HG02763 (cell line): ENCODE measurements around the gene PCP4.

Experiments used
- ATAC-seq: cut with Tn5 transposase; IDR thresholded peaks from one replicate; pipeline ENCODE4 v1.9.1; 2021; ENCODE audit warnings: mild to moderate bottlenecking, moderate library complexity; ENCODE audit not compliant: unreplicated experiment

Gene PCP4

DNA sequence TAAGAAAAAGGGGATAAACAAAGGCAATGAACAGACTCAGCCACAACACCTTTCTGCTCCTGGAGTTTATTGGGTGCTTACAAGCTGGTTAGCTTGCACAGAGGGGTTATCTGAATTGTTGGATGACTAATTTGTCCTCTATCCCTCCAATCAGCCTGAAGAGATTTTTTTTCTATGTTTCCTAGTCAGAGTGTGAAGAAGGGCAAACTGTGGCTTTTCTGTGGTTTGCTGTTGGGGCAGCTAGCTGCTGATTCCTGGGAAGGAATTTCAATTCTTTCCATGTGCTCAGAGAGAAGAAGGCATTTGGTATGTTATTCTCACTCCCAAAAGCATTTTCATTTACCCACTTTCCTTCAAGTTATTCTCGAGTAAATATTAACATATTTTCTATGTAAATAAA, 48.6 kb downstream of the PCP4 start:
- no peak for ATAC-seq

DNA sequence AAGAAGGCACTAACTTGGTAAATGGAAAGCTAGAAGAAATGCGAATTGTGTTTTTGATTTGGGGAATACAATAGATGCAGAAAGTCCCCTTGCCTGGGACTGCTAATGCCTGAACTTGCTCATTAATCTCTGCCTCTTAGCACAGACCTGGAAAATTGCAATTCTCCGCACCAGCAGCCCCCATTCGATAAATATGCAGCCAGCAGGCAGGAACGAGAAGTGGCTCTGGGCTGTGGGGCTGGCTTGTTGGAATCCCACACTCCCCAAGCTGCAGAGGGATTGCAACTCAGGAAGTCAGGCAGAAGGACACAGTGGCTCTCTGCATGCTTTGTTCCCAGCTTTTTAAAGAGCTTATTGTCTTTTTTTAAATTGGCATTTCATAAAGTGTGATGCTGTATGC, 51.3 kb downstream of the PCP4 start:
- ATAC-seq = no peak

DNA sequence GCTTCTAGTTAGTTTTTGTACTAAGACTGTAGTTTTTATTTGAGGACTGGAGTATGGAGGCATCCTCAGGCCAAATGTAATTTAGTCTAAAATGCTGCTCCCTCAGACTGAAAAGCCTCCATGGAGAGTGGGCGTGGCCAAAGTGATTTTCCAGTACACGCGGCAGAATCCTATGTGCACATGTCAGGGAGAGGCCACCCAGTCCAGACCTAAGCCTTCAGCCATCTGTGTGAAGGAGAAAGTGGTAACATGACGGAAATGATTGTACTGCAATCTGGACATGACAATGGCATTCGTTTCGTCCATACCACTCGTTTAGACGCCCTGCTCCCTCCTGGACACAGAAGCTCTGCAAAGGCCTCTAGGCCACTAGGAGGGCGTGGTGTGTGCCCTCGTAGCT, 56.2 kb downstream of the PCP4 start:
- ATAC-seq = no peak

DNA sequence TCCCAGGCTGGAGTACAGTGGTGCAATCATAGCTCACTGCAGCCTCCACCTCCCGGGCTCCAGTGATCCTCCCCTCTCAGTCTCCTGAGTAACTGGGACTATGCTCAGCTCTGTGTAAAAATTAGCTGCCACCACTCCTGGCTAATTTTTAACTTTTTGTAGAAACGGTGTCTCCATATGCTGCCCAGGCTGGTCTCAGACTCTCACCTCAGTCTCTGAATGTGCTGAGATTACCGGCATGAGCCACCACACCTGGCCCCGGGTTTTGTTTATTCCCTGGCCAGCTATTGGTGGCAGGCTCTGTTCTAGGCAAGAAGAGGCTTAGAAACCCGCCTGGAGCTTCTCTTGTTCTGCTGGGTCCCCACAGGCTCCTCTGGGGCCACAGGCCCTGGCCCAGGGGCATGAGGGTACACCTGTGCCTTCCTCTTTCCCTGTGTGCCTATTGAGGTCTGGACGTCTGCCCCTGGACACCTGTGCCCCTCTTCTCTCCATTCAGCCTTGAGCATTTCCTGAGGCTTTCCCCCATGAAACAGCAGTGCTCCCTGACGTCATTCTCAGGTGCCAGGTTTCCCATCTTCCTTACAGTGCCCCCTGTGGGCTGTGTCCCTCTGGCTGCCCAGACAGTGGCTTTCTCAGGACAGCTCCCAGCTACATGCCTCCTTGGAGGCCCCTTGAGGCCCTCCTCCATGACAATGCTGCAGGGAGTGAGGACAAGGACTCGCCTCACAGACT, 57.5 kb downstream of the PCP4 start:
- ATAC-seq = no peak

DNA sequence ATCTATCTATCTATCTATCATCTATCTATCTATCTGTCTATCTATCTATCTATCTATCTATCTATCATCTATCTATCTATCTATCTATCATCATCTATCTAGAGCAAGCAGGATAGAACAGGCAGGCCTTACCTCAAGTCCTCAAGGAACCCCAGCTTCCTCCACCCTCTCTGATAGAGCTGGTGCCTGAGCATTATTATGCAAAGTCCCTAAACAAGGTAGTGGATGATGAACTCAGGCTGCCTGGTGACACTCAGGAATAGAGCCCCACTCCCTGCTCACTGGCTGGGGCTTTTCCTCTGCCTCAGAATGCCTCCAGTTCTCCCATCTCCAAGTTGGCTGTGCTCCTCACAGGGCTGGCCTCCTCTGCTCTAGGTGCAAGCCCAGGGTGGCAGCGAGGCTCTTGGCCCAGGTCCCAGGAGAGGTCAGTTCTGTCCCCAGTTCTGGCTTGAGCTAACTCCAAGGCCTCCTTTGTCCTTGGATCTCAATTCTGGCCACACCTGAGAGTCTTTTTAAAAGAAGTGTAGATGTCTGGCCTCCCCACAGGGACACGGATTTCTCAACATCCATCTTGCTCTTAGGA, 60.2 kb downstream of the PCP4 start:
- ATAC-seq = no peak

DNA sequence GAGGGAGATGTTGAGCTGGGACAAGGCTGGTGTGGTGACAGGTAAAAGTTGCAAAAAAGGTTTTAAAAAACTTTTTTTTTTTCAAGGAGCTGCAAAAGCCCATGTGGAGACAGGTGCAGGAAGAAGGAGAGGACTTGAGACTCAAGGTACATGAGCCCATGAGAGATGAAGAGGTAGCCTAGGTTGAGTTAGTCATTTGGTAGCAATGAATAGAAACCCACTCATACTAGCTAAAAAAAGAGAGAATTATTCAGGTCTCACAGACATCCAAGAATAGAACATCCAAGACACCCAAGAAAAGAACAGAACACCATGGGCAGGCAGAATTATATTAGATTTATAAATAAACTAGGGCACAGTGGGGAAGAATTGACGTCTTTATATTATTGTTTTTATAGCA, 65.1 kb downstream of the PCP4 start:
- ATAC-seq = no peak

DNA sequence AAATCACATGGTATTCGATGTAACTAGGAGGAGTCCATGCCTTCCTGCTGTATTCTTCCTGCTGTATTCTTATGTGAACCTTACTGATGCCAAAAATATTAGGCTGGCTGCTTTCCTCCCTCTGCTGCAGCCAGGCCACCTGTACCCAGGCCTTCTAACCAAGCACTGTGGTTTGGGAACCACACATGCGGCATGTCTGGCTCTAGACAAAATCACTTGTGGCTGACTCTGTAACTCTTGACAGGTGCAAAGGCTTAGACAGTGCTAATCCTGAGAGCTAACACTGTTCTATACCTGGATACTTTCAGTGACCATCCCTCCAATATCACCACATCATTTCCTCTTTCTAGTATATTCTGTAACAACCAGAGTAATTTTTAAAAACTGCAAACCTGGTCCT, 67.7 kb downstream of the PCP4 start:
- no peak for ATAC-seq

DNA sequence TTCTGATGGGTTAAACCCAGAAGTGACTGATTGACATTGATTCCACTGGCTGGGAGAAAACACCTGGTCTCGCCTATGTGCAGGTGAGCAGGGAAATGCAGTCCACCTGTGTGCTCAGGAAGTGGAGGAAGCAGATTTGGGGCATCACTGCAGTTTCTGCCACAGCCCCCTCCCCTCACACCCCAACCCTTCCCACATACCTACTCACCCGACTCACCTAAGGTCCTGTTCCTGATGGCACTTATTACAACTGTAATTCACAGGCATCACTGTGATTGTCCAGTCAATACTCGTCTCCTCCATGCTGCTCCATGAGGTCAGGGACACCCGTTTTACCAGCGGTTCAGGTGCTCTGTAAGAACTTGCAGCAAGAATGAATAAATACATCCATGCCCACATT, 68.5 kb downstream of the PCP4 start:
- no peak for ATAC-seq

DNA sequence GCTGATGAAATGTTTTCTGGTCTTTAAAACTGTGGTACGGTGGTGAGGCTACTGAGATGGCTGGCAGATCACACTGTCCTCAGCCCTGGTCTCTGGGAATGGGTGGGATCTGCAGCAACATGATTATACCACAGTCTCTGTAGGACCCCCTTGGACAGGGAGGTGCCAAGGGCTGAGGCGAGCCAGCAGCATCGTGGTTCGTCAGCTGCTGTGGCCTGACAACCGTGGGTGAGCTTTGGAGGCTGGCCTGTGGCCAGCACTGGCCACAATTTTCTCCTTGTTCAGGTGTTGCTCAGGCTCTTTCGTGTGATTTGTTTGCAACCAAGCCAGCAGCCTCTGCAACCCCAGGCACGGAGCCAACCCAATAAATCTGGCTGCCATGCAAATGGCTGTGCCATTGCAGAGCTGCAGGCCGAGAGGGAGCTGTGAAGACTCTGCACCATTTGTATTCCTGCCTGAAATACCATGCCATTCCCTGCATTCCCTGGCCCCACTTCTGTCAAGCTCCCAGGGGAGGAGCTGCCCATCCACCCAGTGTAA, 70.9 kb downstream of the PCP4 start:
- ATAC-seq = no peak

DNA sequence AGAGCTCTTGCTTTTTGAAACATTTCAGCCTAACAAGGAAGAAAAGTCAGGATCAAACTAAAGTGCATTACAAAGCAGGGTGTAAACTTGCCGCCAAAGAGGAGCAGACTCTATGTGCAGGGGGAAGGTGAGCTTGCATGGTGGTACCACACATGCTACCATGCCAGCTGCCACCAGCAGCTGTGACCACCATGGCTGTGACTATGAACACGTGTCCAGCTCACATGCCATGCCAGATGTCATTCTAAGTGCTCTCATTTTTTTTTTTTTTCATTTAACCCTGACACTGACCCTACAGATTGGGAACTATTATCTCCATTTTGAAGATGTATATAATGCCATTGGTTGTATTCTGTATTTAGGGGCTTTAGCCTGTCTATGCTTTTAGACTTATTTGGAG, 79.0 kb downstream of the PCP4 start:
- no peak for ATAC-seq

DNA sequence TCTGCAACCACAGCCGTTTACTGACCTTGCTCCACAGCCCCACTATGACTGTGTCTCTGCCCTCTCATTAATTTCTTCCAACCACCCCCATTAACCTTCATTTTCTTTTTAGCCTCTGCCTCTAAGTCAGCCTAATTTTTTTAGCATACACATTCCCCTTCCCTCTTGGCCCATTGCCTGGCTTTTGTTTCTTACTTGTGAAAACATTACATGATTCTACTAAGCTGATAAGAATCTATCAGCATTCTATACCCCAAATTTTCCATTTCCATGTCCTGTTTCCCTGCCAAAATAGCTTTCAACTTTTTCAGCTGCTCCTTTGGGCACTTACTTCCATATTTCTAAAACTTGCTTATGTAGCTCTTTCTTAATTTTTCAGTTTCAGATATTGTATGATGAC, 79.8 kb downstream of the PCP4 start:
- ATAC-seq = no peak

DNA sequence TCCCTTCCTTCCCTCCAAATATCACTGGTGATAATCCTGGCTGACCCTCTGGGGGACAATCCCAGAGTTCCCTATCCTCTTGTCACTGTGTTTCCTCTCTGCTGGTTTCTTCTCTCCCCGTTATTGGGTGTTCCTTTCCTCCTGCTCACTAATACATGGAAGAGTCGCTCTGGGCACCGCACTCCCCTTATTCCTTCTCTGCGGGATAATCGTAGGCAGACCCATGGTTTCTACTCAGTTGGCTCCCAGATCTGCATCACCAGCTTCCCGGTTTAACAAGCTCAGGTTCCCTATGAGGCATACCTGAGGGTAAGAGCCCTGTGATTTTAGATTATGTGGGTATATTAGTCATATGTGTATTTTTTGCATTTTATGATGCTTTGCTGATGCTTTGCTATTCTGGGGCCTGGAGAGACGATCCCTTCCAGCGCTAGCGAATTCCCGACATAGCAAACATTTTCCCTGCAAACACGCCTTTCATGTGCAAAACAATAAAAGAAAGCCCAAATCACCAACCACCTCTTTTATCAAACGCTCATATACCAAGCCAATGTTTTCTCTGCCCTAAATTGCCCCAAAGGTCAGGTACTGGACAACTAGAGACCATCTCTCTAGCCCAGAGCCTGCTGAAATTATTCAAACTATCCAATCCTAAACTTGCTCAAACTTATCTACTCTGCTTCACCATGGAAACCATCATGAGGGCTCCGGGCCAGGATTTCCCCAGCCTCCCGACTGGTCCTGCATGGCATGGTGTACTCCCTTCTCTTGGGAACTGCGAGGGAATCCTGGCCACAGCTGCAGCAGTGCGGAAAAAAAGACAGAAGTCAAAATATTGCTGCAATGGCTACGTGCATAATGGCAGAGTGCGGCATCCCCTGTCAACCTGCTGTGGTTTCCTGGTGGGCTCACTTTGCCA, 84.2 kb downstream of the PCP4 start:
- no peak for ATAC-seq

DNA sequence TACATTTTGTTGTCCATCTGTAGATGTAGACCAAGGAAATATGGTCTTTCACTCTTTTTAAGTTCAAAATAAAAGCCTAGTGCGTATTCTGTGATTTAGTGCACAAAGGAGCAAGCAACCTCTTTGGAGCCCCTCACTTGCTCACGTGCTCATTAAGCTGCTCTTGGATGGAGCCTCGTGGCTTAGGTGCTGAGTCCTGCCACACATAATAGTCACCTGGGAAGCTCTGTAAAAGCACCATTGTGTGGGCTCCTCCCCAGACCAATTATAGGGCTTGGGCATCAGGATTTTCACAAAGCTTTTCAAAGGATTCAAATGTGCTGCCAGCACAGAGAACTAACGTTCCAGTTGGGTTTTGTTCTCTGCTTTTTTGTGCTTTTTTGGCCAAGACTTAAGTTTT, 85.0 kb downstream of the PCP4 start:
- no peak for ATAC-seq

DNA sequence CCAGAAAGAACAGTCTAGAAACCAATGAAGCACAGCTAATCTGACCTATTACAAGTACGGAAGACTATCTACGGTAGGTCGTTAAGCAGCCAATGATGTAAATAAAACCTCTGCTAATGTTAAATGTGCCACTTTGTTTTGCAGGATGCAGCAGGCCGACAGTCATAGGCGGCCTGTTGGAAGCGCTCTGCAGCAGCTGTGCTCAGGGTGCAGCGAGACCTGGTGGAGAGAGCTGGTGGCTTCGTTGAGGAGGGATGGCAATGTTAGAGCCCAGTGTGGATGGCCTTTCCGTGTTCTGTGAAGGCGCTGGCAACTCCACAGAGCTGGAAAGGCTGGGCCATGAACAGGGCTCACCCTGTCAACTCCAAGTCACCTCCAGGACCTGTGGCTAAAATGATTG, 87.3 kb downstream of the PCP4 start:
- ATAC-seq = no peak

DNA sequence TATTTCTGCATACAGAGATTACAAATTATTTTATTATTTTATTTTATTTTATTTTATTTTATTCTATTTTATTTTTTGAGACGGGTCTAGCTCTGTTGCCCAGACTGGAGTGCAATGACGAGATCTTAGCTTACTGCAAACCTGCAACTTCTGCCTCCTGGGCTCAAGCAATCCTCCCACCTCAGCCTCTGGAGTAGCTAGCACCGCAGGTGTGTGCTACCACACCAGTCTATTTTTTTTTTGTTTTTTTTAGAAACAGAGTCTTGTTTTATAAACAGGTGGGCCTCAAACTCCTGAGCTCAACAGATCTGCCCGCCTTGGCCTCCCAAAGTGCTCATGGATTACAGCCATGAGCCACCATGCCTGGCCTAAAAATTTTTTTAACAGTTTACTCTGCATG, 88.1 kb downstream of the PCP4 start:
- ATAC-seq = no peak

DNA sequence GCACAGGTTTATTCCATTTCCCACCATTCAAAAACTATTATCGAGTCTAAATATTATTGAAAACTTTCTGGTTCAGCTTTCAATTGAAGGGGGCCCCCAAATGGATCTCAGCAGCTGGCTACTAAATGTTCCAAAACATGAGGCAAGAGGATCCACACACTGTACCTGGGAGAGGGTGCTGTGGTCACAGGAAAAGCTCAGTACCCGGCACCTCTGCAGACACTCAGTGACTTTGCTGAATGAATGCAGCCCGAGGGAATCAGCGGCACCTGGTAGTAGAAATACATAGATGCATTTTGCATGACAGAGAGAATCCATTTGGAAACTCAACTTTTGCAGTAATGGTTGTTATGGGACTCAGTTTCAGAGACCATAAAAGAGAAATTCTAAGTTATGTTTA, 89.3 kb downstream of the PCP4 start:
- ATAC-seq = no peak

DNA sequence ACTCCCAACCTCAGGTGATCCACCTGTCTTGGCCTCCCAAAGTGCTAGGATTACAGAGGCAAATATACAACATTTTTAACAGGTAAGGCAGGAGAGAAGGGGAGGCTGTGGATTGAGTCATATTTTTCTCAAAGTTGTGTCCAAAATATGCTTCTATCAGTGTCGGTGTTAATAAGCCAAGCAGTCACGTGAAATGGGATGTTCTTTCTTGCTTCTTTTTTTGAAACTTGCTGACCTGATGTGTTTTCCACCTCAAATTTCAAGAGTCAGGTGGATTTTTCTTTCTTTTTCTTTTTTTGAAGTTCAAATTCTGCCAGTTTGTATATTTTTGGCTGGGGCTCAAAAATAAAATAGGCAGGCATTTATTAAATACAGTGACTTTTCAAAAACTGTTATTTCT, 91.5 kb downstream of the PCP4 start:
- no peak for ATAC-seq

DNA sequence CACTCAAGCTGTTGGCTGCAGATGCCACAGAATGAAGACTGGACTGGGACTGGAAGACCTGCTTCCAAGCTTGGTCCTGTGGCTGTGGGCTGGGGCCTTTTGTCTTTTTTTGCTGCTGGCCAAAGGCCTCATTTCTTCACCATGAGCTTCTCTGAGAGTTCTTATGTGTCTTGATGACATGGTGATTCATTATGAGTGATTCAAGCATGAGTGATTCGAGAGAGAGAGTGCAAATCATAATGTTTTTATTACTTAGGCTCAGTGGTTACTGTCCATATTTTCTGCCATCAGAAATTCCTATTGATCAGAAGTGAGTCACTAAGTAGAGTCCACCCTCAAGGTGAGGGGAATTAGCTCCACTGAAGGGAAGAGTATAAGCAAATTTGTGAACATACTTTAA, 94.0 kb downstream of the PCP4 start:
- ATAC-seq = no peak

DNA sequence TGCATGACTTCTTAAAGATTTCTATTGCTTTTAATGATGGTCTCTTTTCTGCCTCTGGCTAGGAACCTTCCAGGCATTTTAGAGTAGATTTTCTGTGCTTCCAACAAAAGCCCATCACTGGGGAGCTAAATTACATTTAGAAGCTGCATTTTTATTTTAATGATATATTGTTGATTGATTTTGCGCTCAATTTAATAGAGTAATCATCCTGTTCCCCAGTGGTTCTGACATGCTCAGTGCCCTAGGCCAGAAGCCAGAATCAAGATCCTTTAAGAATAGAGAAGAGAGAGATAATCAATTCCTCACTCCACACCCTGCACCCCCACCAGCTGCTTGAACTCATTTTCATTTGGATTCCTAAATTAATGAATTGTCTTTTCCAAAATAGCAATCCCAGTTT, 97.8 kb downstream of the PCP4 start:
- no peak for ATAC-seq

DNA sequence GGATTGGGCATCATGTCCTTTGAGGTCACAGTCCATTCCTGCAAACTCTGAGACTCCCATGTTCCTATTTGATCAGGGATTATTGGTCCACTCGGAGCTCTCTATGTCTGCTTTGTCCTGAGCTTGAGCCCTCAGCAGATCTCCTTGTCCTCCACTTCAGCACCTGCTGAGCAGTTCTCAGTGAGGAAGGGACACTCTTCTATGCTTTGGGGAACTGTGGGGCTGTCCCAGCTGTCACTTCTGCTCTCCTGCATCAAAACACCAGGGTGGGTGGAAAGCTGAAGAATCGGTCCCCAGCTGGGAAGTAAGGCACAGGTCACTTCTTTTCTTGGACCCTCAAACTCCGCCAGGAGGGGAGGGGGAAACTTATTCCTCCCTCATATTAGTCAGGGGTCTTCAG, 99.5 kb downstream of the PCP4 start:
- no peak for ATAC-seq

DNA sequence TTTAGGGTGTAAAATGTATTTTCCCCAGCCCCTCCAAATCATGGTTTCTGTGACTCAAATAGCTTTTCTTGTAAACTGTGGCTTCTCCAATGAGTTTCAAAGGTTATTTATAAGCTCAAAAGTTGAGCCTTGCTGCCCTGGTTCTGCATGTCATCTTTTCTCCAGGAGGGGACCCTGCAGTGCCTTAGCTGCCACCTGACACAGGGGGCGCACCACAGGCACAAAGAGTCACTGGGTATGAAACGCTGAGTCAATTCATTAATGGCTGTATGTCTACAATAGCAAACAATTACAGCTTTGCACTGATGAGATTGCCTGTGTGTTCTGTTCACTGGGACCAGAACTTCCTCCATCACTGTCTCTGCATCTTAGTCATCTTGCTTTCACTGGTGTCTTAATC, 100.8 kb downstream of the PCP4 start:
- no peak for ATAC-seq
